A549 (cell line): ENCODE data around the gene RAD51B.

Experiments
- CBX2 ChIP-seq: fragments of 200-600 bp; sonication (generic); IDR thresholded peaks from 2 replicates; pipeline ENCODE4 v1.6.1; 2016; ENCODE audit warnings: low read depth, mild to moderate bottlenecking, borderline replicate concordance
- CHD2 ChIP-seq: fragments of 150-350 bp; IDR thresholded peaks from 2 replicates; pipeline ENCODE4 v1.6.1; 2014; ENCODE audit warnings: low read length; ENCODE audit not compliant: partially characterized antibody
- CTCF ChIP-seq: fragments of >200 bp; sonication (Bioruptor Twin); formaldehyde crosslinking; IDR thresholded peaks from 3 replicates; pipeline ENCODE4 v1.5.1; 2016
- ESRRA ChIP-seq: fragments of 150-350 bp; IDR thresholded peaks from 2 replicates; pipeline ENCODE4 v1.6.1; 2014; ENCODE audit warnings: mild to moderate bottlenecking, low read length, borderline replicate concordance
- JUNB ChIP-seq: fragments of >200 bp; sonication (Bioruptor Twin); formaldehyde crosslinking; IDR thresholded peaks from 2 replicates; pipeline ENCODE4 v1.6.1; 2016
- KDM5A ChIP-seq: fragments of 200-600 bp; sonication (generic); IDR thresholded peaks from 2 replicates; pipeline ENCODE4 v1.6.1; 2016; ENCODE audit warnings: antibody characterized with exemption, mild to moderate bottlenecking
- POLR2A ChIP-seq: IDR thresholded peaks from 2 replicates; pipeline ENCODE4 v1.6.1; 2012; ENCODE audit warnings: mild to moderate bottlenecking, low read length
- RCOR1 ChIP-seq: fragments of 150-350 bp; IDR thresholded peaks from 2 replicates; pipeline ENCODE4 v1.6.1; 2014; ENCODE audit warnings: antibody characterized with exemption, low read length, low read depth
- REST ChIP-seq: fragments of 200-600 bp; sonication (generic); IDR thresholded peaks from 2 replicates; pipeline ENCODE4 v1.6.1; 2016; ENCODE audit warnings: antibody characterized with exemption, mild to moderate bottlenecking, moderate library complexity

- TF ChIP-seq POLR2A (no peak), ESRRA (no peak), JUNB (no peak), CBX2 (no peak), RCOR1 (no peak), CTCF (no peak), CHD2 (no peak), KDM5A (no peak), REST (no peak)
Observed at GRCh38 chr14:67782090-67782489, 37.5 kb upstream of the RAD51B start.
